ENCODE data around the gene GNPAT. TPM values are rescaled to one million over a fixed set of nuclear protein-coding genes. Genes with fewer than 3 reads are reported as not detected.

GNPAT gene
- total RNA-seq, 2 experiments from 2014 or later: 11.8 to 12.8 TPM

DNA sequence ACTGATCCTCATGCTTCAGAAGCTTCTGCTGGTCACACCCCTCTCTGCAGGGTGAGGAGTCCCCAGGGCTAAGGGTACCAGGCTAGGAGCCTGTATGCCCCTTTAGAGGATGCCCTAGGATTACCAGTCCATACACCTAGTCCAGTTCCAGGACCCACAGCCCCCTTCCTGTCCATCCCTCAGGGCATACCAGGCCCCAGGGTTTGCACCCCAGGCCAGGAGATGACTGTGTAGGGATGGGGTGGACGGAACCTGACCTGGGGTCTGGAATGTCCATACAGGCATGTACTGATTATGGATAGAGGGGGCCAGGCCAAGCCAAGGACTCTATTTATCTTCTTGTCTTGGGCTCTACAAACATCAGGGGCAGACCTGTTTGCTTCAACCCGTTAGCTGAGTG is 44.3 kb upstream of the GNPAT start:
- no peaks in the 10 kb centered on the region for H3K9me3 ChIP-seq (ENCODE audit: control insufficient read depth in 1 of 2, insufficient read depth in 1 of 2, low read length in 2 of 2)
- no peak for DNase-seq
- no peak overlapping the region for H3K27ac ChIP-seq (ENCODE audit: low read depth in 1 of 2, low read length in 2 of 2)
- H3K27me3 ChIP-seq (ENCODE audit: control insufficient read depth in 1 of 2, insufficient read depth in 2 of 2, low read length in 2 of 2): peaks cover 0 to 2% of the 10 kb centered on the region in 2 experiments
- ATAC-seq (ENCODE audit: poor library complexity): no peak
- H3K4me3 ChIP-seq (ENCODE audit: low read length): no peak overlapping the region
- H3K4me1 ChIP-seq (ENCODE audit: insufficient read depth, low read length): peaks cover under 1% of the 10 kb centered on the region
- Mint-ChIP-seq H3K9me3 (no peaks in the 10 kb centered on the region), H3K4me1 (ENCODE audit: low read depth) (peaks cover 2% of the 10 kb centered on the region), H3K27ac (no peak overlapping the region), H3K27me3 (no peaks in the 10 kb centered on the region), H3K36me3 (ENCODE audit: low read depth) (no peaks in the 10 kb centered on the region), H3K4me3 (no peak overlapping the region)
- CTCF ChIA-PET: no interaction called here
- no peaks in the 10 kb centered on the region for H3K36me3 ChIP-seq (ENCODE audit: insufficient read depth, low read length)
- POLR2A ChIA-PET: no interaction called here
- TF ChIP-seq, protein P1, sequence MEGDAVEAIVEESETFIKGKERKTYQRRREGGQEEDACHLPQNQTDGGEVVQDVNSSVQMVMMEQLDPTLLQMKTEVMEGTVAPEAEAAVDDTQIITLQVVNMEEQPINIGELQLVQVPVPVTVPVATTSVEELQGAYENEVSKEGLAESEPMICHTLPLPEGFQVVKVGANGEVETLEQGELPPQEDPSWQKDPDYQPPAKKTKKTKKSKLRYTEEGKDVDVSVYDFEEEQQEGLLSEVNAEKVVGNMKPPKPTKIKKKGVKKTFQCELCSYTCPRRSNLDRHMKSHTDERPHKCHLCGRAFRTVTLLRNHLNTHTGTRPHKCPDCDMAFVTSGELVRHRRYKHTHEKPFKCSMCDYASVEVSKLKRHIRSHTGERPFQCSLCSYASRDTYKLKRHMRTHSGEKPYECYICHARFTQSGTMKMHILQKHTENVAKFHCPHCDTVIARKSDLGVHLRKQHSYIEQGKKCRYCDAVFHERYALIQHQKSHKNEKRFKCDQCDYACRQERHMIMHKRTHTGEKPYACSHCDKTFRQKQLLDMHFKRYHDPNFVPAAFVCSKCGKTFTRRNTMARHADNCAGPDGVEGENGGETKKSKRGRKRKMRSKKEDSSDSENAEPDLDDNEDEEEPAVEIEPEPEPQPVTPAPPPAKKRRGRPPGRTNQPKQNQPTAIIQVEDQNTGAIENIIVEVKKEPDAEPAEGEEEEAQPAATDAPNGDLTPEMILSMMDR (IDR thresholded peaks at IDR 0.05): no peak
- intact Hi-C loops (cut with DNase I, micrococcal nuclease): no loop called here

DNA sequence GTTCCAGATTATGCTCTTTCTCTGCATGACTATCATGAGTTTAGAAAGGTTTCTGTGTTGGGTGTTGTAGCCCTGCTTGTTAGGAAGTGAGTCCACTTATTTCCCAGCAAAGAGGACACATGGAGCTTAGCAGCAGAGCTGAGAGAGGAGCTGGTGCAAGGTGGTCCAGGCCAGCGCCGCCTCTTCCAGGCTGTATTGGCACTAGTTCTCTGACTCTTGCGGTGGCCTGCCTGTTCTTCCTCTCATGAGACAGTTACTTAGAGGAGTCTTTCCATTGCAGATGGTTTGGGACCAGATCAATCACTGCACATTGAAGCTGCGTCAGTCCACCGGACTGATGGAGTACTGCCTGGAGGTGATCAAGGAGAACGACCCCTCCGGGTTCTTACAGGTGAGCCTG is 41.1 kb upstream of the GNPAT start:
- peaks cover 10% of the 10 kb centered on the region for H3K4me1 ChIP-seq (ENCODE audit: insufficient read depth, low read length)
- no peaks in the 10 kb centered on the region for H3K9me3 Mint-ChIP-seq
- intact Hi-C loops (cut with DNase I, micrococcal nuclease): no loop called here
- no peaks in the 10 kb centered on the region for H3K36me3 Mint-ChIP-seq (ENCODE audit: low read depth)
- H3K27me3 ChIP-seq (ENCODE audit: control insufficient read depth in 1 of 2, insufficient read depth in 2 of 2, low read length in 2 of 2): peaks cover 0 to 2% of the 10 kb centered on the region in 2 experiments
- no peak overlapping the region for H3K27ac ChIP-seq (ENCODE audit: low read depth in 1 of 2, low read length in 2 of 2)
- DNase-seq: peak in 1 of 14 experiments; percentile 2
- H3K36me3 ChIP-seq (ENCODE audit: insufficient read depth, low read length): no peaks in the 10 kb centered on the region
- H3K27ac Mint-ChIP-seq: no peak overlapping the region
- H3K4me1 Mint-ChIP-seq (ENCODE audit: low read depth): peaks cover 8% of the 10 kb centered on the region
- peaks cover 6% of the 10 kb centered on the region for H3K27me3 Mint-ChIP-seq
- POLR2A ChIA-PET: no interaction called here
- H3K4me3 Mint-ChIP-seq: no peak overlapping the region
- ATAC-seq (ENCODE audit: poor library complexity): no peak
- no peaks in the 10 kb centered on the region for H3K9me3 ChIP-seq (ENCODE audit: control insufficient read depth in 1 of 2, insufficient read depth in 1 of 2, low read length in 2 of 2)
- CTCF ChIA-PET: no interaction called here
- H3K4me3 ChIP-seq (ENCODE audit: low read length): no peak overlapping the region
- TF ChIP-seq, protein P1 (IDR thresholded peaks at IDR 0.05): no peak

DNA sequence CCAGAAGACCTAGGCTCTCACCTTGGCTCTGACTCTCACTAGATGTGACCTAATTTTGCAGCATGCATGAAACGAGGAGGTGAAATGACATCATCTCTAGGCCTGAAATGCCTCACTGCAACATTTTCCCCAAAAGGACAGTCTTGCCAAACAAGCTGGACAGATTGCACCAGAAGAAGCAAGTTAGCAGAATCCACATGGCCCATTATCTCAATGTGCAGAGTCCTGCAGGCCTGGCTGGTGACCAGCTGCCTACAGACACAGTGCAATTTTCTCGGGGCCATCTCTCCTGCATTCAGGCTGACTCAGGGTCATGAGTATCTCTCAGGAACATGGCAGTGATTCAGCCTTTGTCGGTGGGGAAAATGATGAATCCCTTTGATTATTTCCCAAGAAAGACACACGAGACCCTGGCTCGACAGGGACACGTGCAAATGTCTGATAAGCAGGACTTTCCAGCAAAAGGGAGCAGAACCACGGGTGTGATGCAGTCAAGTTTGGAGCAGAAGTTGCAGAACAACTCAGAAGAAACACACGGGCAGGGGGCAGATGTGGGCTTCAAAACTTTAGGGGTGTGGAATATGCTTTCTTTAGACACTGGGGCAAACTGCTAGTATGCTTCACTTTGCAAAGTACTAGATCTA is 40.5 kb upstream of the GNPAT start:
- no peak overlapping the region for H3K27ac Mint-ChIP-seq
- DNase-seq: no peak

More for the DNA sequence above, 40.5 kb upstream of the GNPAT start:
- intact Hi-C loops (cut with DNase I, micrococcal nuclease): no loop called here
- Mint-ChIP-seq H3K4me3 (no peak overlapping the region), H3K4me1 (ENCODE audit: low read depth) (peaks cover 8% of the 10 kb centered on the region), H3K9me3 (no peaks in the 10 kb centered on the region), H3K36me3 (ENCODE audit: low read depth) (no peaks in the 10 kb centered on the region), H3K27me3 (peaks cover 6% of the 10 kb centered on the region)
- Histone ChIP-seq H3K27ac (ENCODE audit: low read depth in 1 of 2, low read length in 2 of 2) (no peak overlapping the region), H3K4me3 (ENCODE audit: low read length) (no peak overlapping the region), H3K4me1 (ENCODE audit: insufficient read depth, low read length) (peaks cover 10% of the 10 kb centered on the region), H3K36me3 (ENCODE audit: insufficient read depth, low read length) (no peaks in the 10 kb centered on the region), H3K27me3 (ENCODE audit: control insufficient read depth in 1 of 2, insufficient read depth in 2 of 2, low read length in 2 of 2) (no peaks in the 10 kb centered on the region), H3K9me3 (ENCODE audit: control insufficient read depth in 1 of 2, insufficient read depth in 1 of 2, low read length in 2 of 2) (no peaks in the 10 kb centered on the region)
- ChIA-PET CTCF (no interaction called here), POLR2A (no interaction called here)
- TF ChIP-seq, protein P1 (IDR thresholded peaks at IDR 0.05): no peak
- ATAC-seq (ENCODE audit: poor library complexity): no peak

Data from CD4-positive, alpha-beta T cell (primary cell).